NCI-H2227 treated with DMSO at 0.1 percent for 48 hours (cell line): ENCODE measurements around the gene PLD4.

Experiments
- DNase-seq: peaks from one replicate; lab custom pipeline; 2025; lab: John Stamatoyannopoulos, UW

PLD4 gene

GRCh38 chr14:104928391-104929133 lies 3.9 kb downstream of the PLD4 start:
- no peak for DNase-seq

- DNase-seq, result no peak
Measured at GRCh38 chr14:104929268-104930230, 4.9 kb downstream of the PLD4 start.

DNA sequence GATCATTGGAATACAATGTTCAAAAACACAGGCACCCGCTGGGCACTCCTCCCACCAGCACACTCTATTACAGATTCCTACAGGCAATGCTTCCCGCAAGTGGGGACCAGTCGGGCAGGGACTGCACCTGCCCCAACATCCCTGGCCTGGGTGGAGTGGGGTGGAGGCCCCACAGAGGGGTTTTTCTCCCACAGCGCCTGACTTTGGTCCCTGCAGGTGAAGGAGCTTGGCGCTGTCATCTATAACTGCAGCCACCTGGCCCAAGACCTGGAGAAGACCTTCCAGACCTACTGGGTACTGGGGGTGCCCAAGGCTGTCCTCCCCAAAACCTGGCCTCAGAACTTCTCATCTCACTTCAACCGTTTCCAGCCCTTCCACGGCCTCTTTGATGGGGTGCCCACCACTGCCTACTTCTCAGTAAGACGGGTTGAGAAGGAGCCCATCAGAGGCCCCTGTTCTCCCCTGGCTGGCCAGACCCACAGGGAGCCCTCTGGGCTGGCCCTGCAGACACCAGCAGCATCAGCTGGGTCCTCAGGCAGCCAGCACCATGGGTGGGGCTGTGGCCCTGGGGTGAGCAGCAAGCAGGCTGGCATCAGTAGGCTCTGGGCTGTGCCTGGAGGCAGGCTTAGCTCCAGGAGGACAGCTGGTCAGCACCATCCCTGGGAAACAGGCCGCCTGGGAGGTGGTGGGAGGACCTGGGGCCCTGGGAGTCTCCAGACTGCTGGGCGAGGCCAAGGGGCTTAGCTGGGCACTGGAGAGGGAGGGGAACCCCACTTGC lies 6.0 kb downstream of the PLD4 start:
- DNase-seq, result no peak

DNA sequence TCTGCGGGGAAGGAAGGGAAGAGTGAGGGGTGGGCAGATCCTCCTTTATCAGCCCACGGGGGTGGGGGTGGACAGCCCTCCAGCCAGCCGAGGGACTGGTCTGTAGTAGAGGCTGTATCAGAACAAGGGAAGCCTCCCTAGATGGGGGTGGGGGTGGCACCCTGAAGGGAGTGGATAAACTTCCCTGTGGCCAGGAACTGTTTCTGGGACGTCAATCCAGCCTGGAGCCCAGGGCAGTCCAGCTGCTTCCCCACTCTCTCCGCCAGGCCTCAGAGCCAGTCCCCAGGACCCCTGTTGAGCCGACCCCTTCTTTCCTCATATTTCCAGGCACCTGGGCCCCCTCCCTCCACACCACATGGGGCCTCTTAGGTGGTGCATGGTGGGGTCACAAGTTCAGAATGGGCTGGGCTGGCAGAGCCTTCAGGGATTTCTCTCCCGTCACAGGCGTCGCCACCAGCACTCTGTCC lies 6.7 kb downstream of the PLD4 start:
- no peak for DNase-seq

- no peak for DNase-seq
Measured at GRCh38 chr14:104931771-104932675, 7.3 kb downstream of the PLD4 start.

DNA sequence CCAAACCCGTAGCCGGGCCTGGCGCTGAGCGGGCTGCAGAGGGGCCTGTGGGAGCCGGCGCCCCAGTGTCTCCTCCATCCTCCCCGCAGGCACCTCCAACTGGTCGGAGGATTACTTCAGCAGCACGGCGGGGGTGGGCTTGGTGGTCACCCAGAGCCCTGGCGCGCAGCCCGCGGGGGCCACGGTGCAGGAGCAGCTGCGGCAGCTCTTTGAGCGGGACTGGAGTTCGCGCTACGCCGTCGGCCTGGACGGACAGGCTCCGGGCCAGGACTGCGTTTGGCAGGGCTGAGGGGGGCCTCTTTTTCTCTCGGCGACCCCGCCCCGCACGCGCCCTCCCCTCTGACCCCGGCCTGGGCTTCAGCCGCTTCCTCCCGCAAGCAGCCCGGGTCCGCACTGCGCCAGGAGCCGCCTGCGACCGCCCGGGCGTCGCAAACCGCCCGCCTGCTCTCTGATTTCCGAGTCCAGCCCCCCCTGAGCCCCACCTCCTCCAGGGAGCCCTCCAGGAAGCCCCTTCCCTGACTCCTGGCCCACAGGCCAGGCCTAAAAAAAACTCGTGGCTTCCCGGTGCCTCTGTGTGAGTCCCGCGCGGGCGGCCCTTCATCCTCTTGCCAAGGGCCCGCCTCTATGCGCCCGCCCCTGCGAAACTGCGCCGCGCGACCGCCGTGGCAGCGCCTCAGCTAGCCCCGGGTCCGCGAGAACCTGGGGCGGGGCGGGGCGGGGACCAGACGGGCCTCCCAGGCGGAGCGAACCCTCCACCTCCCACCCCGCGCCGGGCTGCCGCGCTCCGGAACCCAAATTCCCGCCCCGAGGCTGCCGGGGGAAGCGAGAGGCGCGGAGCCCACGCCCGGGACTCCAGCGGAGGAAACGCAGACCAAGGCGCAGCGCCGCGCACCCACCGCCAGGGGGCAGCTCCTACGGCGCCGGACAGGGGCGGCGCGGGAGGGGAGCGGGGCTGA lies 8.3 kb downstream of the PLD4 start:
- DNase-seq, result peak; percentile 63

DNA sequence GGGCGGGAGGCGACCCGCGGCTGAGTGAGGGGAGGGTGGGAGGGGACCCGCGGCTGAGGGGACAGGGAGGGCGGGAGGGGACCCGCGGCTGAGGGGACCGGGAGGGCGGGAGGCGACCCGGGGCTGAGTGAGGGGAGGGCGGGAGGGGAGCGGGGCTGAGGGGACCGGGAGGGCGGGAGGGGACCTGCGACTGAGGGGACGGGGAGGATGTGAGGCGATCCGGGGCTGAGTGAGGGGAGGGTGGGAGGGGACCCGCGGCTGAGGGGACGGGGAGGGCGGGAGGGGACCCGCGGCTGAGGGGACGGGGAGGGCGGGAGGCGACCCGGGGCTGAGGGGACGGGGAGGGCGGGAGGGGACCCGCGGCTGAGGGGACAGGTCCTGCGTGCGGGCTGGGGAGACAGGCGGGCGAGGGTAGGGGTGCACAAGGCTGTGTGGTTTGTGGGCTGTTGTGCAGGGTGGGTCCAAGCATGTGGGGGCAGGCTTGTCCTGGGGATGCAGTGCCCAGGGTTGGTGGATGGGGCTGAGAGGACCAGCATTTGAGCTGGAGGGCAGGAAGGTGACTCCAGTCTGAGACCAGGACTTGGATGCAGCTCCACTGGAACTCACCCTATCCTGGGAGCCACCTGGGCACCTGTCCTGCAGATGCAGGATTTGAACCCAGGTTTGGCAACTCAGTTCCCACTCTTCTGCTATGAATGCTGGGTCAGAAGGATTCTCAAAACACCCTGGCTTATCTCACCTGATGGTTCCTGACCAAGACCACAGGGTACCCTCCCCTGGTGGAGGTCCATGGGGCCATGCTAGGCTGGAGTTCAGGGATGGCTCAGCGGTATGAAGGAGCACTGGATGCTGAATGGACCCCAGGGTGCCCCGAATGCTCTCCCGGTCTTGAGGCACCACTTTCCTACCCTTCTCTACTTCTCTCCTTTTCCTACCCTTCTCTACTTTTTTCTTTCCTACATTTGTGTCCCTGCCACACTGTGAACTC lies 9.4 kb downstream of the PLD4 start:
- DNase-seq, result no peak

DNA sequence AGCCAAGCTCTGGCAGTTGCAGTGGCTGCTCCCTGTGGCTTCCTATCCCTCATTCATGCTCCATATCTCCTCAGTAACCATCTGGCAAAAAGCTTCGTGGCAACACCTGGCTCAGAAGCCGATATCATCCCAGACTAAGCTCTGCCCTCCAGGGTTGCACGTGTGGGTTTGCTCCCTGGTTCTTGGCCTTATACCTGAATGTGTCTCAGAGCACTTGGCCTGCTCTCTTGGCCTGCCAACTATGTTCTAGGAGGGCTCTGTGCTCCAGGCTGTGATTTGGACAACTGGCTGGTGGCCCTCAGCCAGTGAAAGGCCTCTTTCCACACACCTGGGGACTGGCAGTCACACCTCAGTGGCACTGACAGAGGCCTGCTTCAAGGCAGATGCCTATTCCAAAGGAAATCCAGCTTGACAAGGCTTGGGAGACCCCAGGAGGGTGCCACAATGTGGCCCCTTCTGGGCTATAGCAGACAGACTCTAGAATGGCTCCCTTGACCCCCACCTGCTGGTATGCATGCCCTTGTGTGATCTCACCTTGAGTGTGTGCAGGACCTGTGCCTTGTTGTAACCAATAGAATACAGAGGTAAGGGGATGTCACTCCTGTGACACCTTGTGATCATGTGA lies 10.5 kb downstream of the PLD4 start:
- DNase-seq, result no peak

- no peak for DNase-seq
Measured at GRCh38 chr14:104935955-104936354, 11.3 kb downstream of the PLD4 start.

GRCh38 chr14:104936361-104937155 lies 11.9 kb downstream of the PLD4 start:
- DNase-seq, result no peak

- DNase-seq, result no peak
Measured at GRCh38 chr14:104937161-104937560, 12.5 kb downstream of the PLD4 start.

- no peak for DNase-seq
Measured at GRCh38 chr14:104937694-104938365, 13.2 kb downstream of the PLD4 start.

GRCh38 chr14:104938436-104938835 lies 13.8 kb downstream of the PLD4 start:
- no peak for DNase-seq

DNA sequence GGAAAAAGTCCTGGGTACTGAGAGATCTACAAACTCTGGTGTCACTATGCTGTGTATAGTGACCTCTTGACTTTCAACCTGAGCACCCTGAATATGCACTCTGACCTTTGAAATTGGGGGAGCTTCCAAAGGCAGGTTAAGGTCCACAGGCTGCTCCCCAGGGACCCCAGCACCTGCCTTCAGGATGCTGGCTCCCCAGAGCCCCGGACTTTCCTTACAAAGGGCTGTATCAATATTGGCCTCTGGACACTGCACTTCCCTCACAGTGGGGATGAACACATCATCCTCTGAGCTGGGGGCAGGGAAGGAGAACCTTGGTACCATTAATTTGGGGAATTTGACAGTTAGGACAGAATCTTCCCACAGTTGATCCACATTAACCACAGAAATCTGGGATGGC lies 14.3 kb downstream of the PLD4 start:
- DNase-seq, result no peak

GRCh38 chr14:104939666-104940410 lies 15.2 kb downstream of the PLD4 start:
- DNase-seq, result no peak

- no peak for DNase-seq
Measured at GRCh38 chr14:104940526-104941150, 16.0 kb downstream of the PLD4 start.
